Measurements from ENCODE around the gene GLDN. TPM values are rescaled to one million over a fixed set of nuclear protein-coding genes. Genes with fewer than 3 reads are reported as not detected.

GLDN gene
- total and polyA plus RNA-seq, 10 of the 15 experiments (the other 5 are each of a cell fraction or from before 2014, with no cell fraction given) = 0.13 TPM; not detected in 9

- TF ChIP-seq, protein P1, sequence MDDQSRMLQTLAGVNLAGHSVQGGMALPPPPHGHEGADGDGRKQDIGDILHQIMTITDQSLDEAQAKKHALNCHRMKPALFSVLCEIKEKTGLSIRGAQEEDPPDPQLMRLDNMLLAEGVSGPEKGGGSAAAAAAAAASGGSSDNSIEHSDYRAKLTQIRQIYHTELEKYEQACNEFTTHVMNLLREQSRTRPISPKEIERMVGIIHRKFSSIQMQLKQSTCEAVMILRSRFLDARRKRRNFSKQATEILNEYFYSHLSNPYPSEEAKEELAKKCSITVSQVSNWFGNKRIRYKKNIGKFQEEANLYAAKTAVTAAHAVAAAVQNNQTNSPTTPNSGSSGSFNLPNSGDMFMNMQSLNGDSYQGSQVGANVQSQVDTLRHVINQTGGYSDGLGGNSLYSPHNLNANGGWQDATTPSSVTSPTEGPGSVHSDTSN (IDR thresholded peaks at IDR 0.05; ENCODE audit: insufficient replicate concordance, low read depth, low read length) = no peak
- TF ChIP-seq MTA3 (IDR thresholded peaks at IDR 0.05; ENCODE audit: borderline replicate concordance, low read length) (no peak), STAT3 (IDR thresholded peaks at IDR 0.05; ENCODE audit: low read depth, low read length) (no peak), FOS (IDR thresholded peaks at IDR 0.05; ENCODE audit: borderline replicate concordance, extremely low read depth, insufficient read length) (no peak), CTCF (IDR thresholded peaks at IDR 0.05 in 2 of 3, conservative IDR thresholded peaks at IDR 0.05 in 1 of 3; ENCODE audit: control insufficient read depth in 2 of 3, extremely low read depth in 1 of 3, insufficient read depth in 1 of 3, low read depth in 3 of 3, low read length in 3 of 3) (no peak)
These were observed 26.8 kb upstream of the GLDN start (continued) for GRCh38 chr15:51314391-51315337.

- H2AFZ ChIP-seq (ENCODE audit: control insufficient read depth, low read depth, low read length) = no peak overlapping the region
- no peak overlapping the region for H3K27ac ChIP-seq (ENCODE audit: control insufficient read depth, insufficient read depth)
- H3K9me3 ChIP-seq (replicated peaks; ENCODE audit: control insufficient read depth, insufficient read depth, low read length) = no peaks in the 10 kb centered on the region
- BruUV-seq (replicated peaks) = no TSS peak
- WGBS (ENCODE audit: insufficient coverage, insufficient replicate concordance, low lambda C conversion rate, missing lambda C conversion rate) = 48% methylated on average over 7 of the region's 7 CpGs
- no peak for ATAC-seq
- TF ChIP-seq, protein P2, sequence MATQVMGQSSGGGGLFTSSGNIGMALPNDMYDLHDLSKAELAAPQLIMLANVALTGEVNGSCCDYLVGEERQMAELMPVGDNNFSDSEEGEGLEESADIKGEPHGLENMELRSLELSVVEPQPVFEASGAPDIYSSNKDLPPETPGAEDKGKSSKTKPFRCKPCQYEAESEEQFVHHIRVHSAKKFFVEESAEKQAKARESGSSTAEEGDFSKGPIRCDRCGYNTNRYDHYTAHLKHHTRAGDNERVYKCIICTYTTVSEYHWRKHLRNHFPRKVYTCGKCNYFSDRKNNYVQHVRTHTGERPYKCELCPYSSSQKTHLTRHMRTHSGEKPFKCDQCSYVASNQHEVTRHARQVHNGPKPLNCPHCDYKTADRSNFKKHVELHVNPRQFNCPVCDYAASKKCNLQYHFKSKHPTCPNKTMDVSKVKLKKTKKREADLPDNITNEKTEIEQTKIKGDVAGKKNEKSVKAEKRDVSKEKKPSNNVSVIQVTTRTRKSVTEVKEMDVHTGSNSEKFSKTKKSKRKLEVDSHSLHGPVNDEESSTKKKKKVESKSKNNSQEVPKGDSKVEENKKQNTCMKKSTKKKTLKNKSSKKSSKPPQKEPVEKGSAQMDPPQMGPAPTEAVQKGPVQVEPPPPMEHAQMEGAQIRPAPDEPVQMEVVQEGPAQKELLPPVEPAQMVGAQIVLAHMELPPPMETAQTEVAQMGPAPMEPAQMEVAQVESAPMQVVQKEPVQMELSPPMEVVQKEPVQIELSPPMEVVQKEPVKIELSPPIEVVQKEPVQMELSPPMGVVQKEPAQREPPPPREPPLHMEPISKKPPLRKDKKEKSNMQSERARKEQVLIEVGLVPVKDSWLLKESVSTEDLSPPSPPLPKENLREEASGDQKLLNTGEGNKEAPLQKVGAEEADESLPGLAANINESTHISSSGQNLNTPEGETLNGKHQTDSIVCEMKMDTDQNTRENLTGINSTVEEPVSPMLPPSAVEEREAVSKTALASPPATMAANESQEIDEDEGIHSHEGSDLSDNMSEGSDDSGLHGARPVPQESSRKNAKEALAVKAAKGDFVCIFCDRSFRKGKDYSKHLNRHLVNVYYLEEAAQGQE (IDR thresholded peaks at IDR 0.05; ENCODE audit: low read depth, low read length) = no peak
- TF ChIP-seq YY1 (IDR thresholded peaks at IDR 0.05; ENCODE audit: low read depth, low read length) (no peak), RBBP5 (conservative IDR thresholded peaks at IDR 0.05) (no peak), PAX8 (IDR thresholded peaks at IDR 0.05) (no peak), PRDM15 (CRISPR knock-in tag; IDR thresholded peaks at IDR 0.05) (no peak)
- SMC1A ChIA-PET (ENCODE audit: uncharacterized antibody, unreplicated experiment) = no interaction called here
- H3K4me3 ChIP-seq = no peak overlapping the region
- CTCF ChIA-PET = no interaction called here
- H3K4me2 ChIP-seq (ENCODE audit: control insufficient read depth, insufficient read depth) = no peak overlapping the region
- no peak for FAIRE-seq
- POLR2A ChIA-PET = no interaction called here
- H4K20me1 ChIP-seq (ENCODE audit: control insufficient read depth, insufficient read depth) = no peaks in the 10 kb centered on the region
- H3K9ac ChIP-seq (ENCODE audit: control insufficient read depth, insufficient read depth, low read length) = no peak overlapping the region
- peaks cover 0 to 3% of the 10 kb centered on the region in 2 experiments; a peak in 2 of 4 replicates for H3K27me3 ChIP-seq (replicated peaks in 1 of 2; ENCODE audit: control insufficient read depth in 2 of 2, insufficient read depth in 2 of 2, low read length in 1 of 2)
- DNase-seq (ENCODE audit: low read depth, low spot score) = no peak
- RAD21 ChIA-PET (ENCODE audit: unreplicated experiment) = no interaction called here
- intact Hi-C loops (cut with micrococcal nuclease; ENCODE audit: unreplicated experiment) = no loop called here
- no peaks in the 10 kb centered on the region for H3K79me2 ChIP-seq (ENCODE audit: control insufficient read depth, insufficient read depth, low read length)
- H3K4me1 ChIP-seq (ENCODE audit: control insufficient read depth, insufficient read depth, low read length) = no peaks in the 10 kb centered on the region
- in situ Hi-C loops (cut with MboI) = no loop called here
- H3K36me3 ChIP-seq (ENCODE audit: control insufficient read depth in 2 of 2, insufficient read depth in 2 of 2, low read length in 1 of 2) = no peaks in the 10 kb centered on the region
These were observed 25.7 kb upstream of the GLDN start for GRCh38 chr15:51315726-51316125.
